AG04450 (cell line): ENCODE results near the gene MYL12A. TPM values are rescaled to one million over a fixed set of nuclear protein-coding genes. Genes with fewer than 3 reads are reported as not detected.
A peak's percentile ranks its signal among the peaks of the same experiment; 100 is the strongest.

Source experiments
- CTCF ChIA-PET: fragments of 300-600, 350-600 bp; formaldehyde crosslinking; extraction: SDS; loops from one replicate; lab custom pipeline; 2022; ENCODE audit warnings: antibody characterized with exemption, inconsistent platforms; lab: Charles Lee
- POLR2A ChIA-PET: fragments of 350-600 bp; formaldehyde crosslinking; extraction: SDS; loops from one replicate; lab custom pipeline; 2021; ENCODE audit warnings: antibody characterized with exemption, inconsistent platforms; lab: Yijun Ruan, JAX
- DNase-seq: peaks from one replicate; pipeline ENCODE4 v3.0.0-alpha.2; 2011; ENCODE audit warnings: low read depth, low spot score
- H3K27ac ChIP-seq: one replicate; pipeline ENCODE4 v1.5.1; 2012; ENCODE audit warnings: low read depth, low read length, control low read depth
- H3K27me3 ChIP-seq: one replicate; pipeline ENCODE4 v1.6.0; 2012; ENCODE audit warnings: low read length; ENCODE audit not compliant: control insufficient read depth, insufficient read depth
- H3K4me3 ChIP-seq: 2 replicates; pipeline ENCODE4 v1.5.1; 2011; ENCODE audit warnings: mild to moderate bottlenecking, low read depth, low read length, control low read depth
- H3K9me3 ChIP-seq: 2 replicates; pipeline ENCODE4 v1.5.1; 2012; ENCODE audit warnings: low read length; ENCODE audit not compliant: control insufficient read depth, insufficient read depth
- CTCF ChIP-seq: IDR thresholded peaks from 2 replicates; pipeline ENCODE4 v1.5.1; 2011; ENCODE audit warnings: low read depth, low read length, control low read depth, inconsistent platforms
- polyA plus RNA-seq: library from polyadenylated mRNA; depleted of rRNA; stranded (reverse); fragments of >200 nt; gene quantifications from 2 replicates; pipeline ENCODE4 v1.2.3, GENCODE V29; 2011

Gene MYL12A
- polyA plus RNA-seq, 1 experiment: 751 TPM

- Histone ChIP-seq H3K4me3 (peak overlapping the region; percentile 97), H3K27ac (peak overlapping the region; percentile 96), H3K9me3 (peaks cover 8% of the 10 kb centered on the region), H3K27me3 (no peaks in the 10 kb centered on the region)
- TF ChIP-seq CTCF: no peak
- no peak for DNase-seq
- ChIA-PET CTCF (no interaction called here), POLR2A (interaction anchor here (1.2 to 3.3 kb wide), 2 partner anchors 12 to 355 kb away, joined by 3 to 14 read pairs; partner anchors contain the start of gene MYL12B)
These were observed 1.2 kb downstream of the MYL12A start for GRCh38 chr18:3248658-3249359.

GRCh38 chr18:3250237-3251107 is 2.9 kb downstream of the MYL12A start:
- Histone ChIP-seq H3K27ac (peak overlapping the region; percentile 53), H3K9me3 (peaks cover 8% of the 10 kb centered on the region), H3K4me3 (0 out of 2 replicates have a peak overlapping the region, but pooled peaks have one; percentile 5), H3K27me3 (no peaks in the 10 kb centered on the region)
- TF ChIP-seq CTCF: no peak
- no peak for DNase-seq
- POLR2A ChIA-PET: interaction anchor here (0.6 to 3.3 kb wide), 3 partner anchors 11 to 597 kb away, joined by 7 to 14 read pairs (median 8); partner anchors contain the start of gene MYL12B
- CTCF ChIA-PET: interaction anchor here (0.5 to 1.0 kb wide), 3 partner anchors 207 to 745 kb away, joined by 3 to 4 read pairs (median 3); no protein-coding TSS in a partner anchor

- DNase-seq: no peak
- Histone ChIP-seq H3K27ac (no peak overlapping the region), H3K9me3 (peaks cover 8% of the 10 kb centered on the region), H3K27me3 (no peaks in the 10 kb centered on the region), H3K4me3 (no peak overlapping the region)
- ChIA-PET POLR2A (interaction anchor here (0.7 kb wide), 1 partner anchor 598 kb away, joined by 7 read pairs; no protein-coding TSS in a partner anchor), CTCF (interaction anchor here (0.5 to 1.4 kb wide), 3 partner anchors 13 to 744 kb away, joined by 3 read pairs; no protein-coding TSS in a partner anchor)
- no peak for TF ChIP-seq CTCF
These were observed 3.8 kb downstream of the MYL12A start for GRCh38 chr18:3251249-3251962.

GRCh38 chr18:3251963-3252277 is 4.3 kb downstream of the MYL12A start:
- POLR2A ChIA-PET: no interaction called here
- no peak for DNase-seq
- CTCF ChIA-PET: interaction anchor here (0.5 to 1.4 kb wide), 2 partner anchors 14 to 618 kb away, joined by 3 read pairs; no protein-coding TSS in a partner anchor

More at GRCh38 chr18:3251963-3252277, 4.3 kb downstream of the MYL12A start:
- no peak for TF ChIP-seq CTCF
- no peak overlapping the region for H3K27ac ChIP-seq
- H3K27me3 ChIP-seq: no peaks in the 10 kb centered on the region
- H3K9me3 ChIP-seq: peaks cover 4% of the 10 kb centered on the region
- no peak overlapping the region for H3K4me3 ChIP-seq
